Measurements from ENCODE around the gene DPP7. TPM values are rescaled to one million over a fixed set of nuclear protein-coding genes. Genes with fewer than 3 reads are reported as not detected.
"Not testable (repeated sequence)": the region's sequence is repeated elsewhere in the genome, so short reads cannot be mapped to it uniquely, and the experiment has no call there.

Gene DPP7
- polyA plus RNA-seq, 2 donors = 90.4 to 129 TPM

- Histone ChIP-seq H3K36me3 (ENCODE audit: control insufficient read depth in 2 of 2, insufficient read depth in 2 of 2, low read length in 1 of 2) (peaks cover 0 to 4% of the 10 kb centered on the region in 2 donors), H3K27me3 (ENCODE audit: control insufficient read depth in 1 of 2, insufficient read depth in 2 of 2, low read length in 2 of 2) (no peaks in the 10 kb centered on the region), H3K9me3 (ENCODE audit: control insufficient read depth in 2 of 2, insufficient read depth in 1 of 2, low read depth in 1 of 2, low read length in 1 of 2) (no peaks in the 10 kb centered on the region), H3K4me3 (ENCODE audit: low read depth in 1 of 2, low read length in 2 of 2) (no peak overlapping the region), H3K27ac (ENCODE audit: low read depth in 2 of 2, low read length in 1 of 2) (no peak overlapping the region), H3K4me1 (ENCODE audit: control insufficient read depth in 2 of 2, insufficient read depth in 2 of 2, low read length in 1 of 2) (peaks cover 3 to 26% of the 10 kb centered on the region in 2 donors)
- WGBS, 2 donors = 89% methylated on average over 26 of the region's 26 CpGs
Observed at GRCh38 chr9:137066096-137066861, 48.3 kb downstream of the DPP7 start.

GRCh38 chr9:137065336-137065967, 49.1 kb downstream of the DPP7 start:
- WGBS, 2 donors = 82 to 84% methylated on average over 23 of the region's 23 CpGs
- H3K27ac ChIP-seq (ENCODE audit: low read depth in 2 of 2, low read length in 1 of 2) = no peak overlapping the region
- peaks cover 0 to 23% of the 10 kb centered on the region in 2 donors for H3K4me1 ChIP-seq (ENCODE audit: control insufficient read depth in 2 of 2, insufficient read depth in 2 of 2, low read length in 1 of 2)

GRCh38 chr9:137064880-137065164, 49.7 kb downstream of the DPP7 start:
- 67 to 75% methylated on average over 11 to 12 of the region's 12 CpGs for WGBS, 2 donors
- H3K4me3 ChIP-seq (ENCODE audit: low read depth in 1 of 2, low read length in 2 of 2) = no peak overlapping the region
- H3K36me3 ChIP-seq (ENCODE audit: control insufficient read depth in 2 of 2, insufficient read depth in 2 of 2, low read length in 1 of 2) = peaks cover 0 to 4% of the 10 kb centered on the region in 2 donors
- no peak overlapping the region for H3K27ac ChIP-seq (ENCODE audit: low read depth in 2 of 2, low read length in 1 of 2)
- no peaks in the 10 kb centered on the region for H3K27me3 ChIP-seq (ENCODE audit: control insufficient read depth in 1 of 2, insufficient read depth in 2 of 2, low read length in 2 of 2)
- no peaks in the 10 kb centered on the region for H3K9me3 ChIP-seq (ENCODE audit: control insufficient read depth in 2 of 2, insufficient read depth in 1 of 2, low read depth in 1 of 2, low read length in 1 of 2)
- H3K4me1 ChIP-seq (ENCODE audit: control insufficient read depth in 2 of 2, insufficient read depth in 2 of 2, low read length in 1 of 2) = peaks cover 0 to 22% of the 10 kb centered on the region in 2 donors

More at GRCh38 chr9:137065336-137065967, 49.1 kb downstream of the DPP7 start:
- no peaks in the 10 kb centered on the region for H3K9me3 ChIP-seq (ENCODE audit: control insufficient read depth in 2 of 2, insufficient read depth in 1 of 2, low read depth in 1 of 2, low read length in 1 of 2)
- H3K4me3 ChIP-seq (ENCODE audit: low read depth in 1 of 2, low read length in 2 of 2) = no peak overlapping the region
- H3K36me3 ChIP-seq (ENCODE audit: control insufficient read depth in 2 of 2, insufficient read depth in 2 of 2, low read length in 1 of 2) = peaks cover 0 to 4% of the 10 kb centered on the region in 2 donors
- H3K27me3 ChIP-seq (ENCODE audit: control insufficient read depth in 1 of 2, insufficient read depth in 2 of 2, low read length in 2 of 2) = no peaks in the 10 kb centered on the region

GRCh38 chr9:137064027-137064879, 50.3 kb downstream of the DPP7 start:
- Histone ChIP-seq H3K4me3 (ENCODE audit: low read depth in 1 of 2, low read length in 2 of 2) (no peak overlapping the region), H3K27me3 (ENCODE audit: control insufficient read depth in 1 of 2, insufficient read depth in 2 of 2, low read length in 2 of 2) (no peaks in the 10 kb centered on the region), H3K36me3 (ENCODE audit: control insufficient read depth in 2 of 2, insufficient read depth in 2 of 2, low read length in 1 of 2) (peaks cover 0 to 4% of the 10 kb centered on the region in 2 donors), H3K4me1 (ENCODE audit: control insufficient read depth in 2 of 2, insufficient read depth in 2 of 2, low read length in 1 of 2) (peaks cover 0 to 16% of the 10 kb centered on the region in 2 donors), H3K9me3 (ENCODE audit: control insufficient read depth in 2 of 2, insufficient read depth in 1 of 2, low read depth in 1 of 2, low read length in 1 of 2) (no peaks in the 10 kb centered on the region), H3K27ac (ENCODE audit: low read depth in 2 of 2, low read length in 1 of 2) (no peak overlapping the region)
- whole genome bisulfite sequencing, 2 donors = 43 to 46% methylated on average over 50 to 55 of the region's 55 CpGs

- H3K4me1 ChIP-seq (ENCODE audit: control insufficient read depth in 2 of 2, insufficient read depth in 2 of 2, low read length in 1 of 2) = peaks cover 0 to 8% of the 10 kb centered on the region in 2 donors
- 82% methylated on average over 25 to 26 of the region's 26 CpGs for WGBS, 2 donors
- H3K4me3 ChIP-seq (ENCODE audit: low read depth in 1 of 2, low read length in 2 of 2) = no peak overlapping the region
- peaks cover 0 to 4% of the 10 kb centered on the region in 2 donors for H3K36me3 ChIP-seq (ENCODE audit: control insufficient read depth in 2 of 2, insufficient read depth in 2 of 2, low read length in 1 of 2)
- H3K27me3 ChIP-seq (ENCODE audit: control insufficient read depth in 1 of 2, insufficient read depth in 2 of 2, low read length in 2 of 2) = no peaks in the 10 kb centered on the region
- no peaks in the 10 kb centered on the region for H3K9me3 ChIP-seq (ENCODE audit: control insufficient read depth in 2 of 2, insufficient read depth in 1 of 2, low read depth in 1 of 2, low read length in 1 of 2)
- H3K27ac ChIP-seq (ENCODE audit: low read depth in 2 of 2, low read length in 1 of 2) = no peak overlapping the region
Observed at GRCh38 chr9:137063311-137064026, 51.1 kb downstream of the DPP7 start.

DNA sequence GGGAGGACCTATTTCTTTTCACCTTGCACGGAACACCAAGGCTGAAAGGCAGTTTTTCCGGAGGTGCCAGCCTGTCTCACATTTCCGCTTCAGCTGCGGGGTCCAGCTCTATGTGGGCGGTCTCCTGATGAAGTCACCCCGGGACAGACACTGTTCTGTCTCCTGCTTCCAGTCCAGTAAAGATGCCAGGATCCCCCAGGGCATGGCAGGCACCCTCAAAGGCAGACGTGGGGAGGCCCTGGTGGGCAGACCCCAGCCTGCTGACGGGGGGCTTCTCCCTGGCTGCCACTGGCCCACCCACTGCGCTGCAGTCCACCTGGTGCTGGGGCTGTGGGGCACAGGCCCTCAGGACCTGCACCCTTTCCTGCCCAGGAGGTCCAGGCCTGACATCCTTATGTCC, 51.7 kb downstream of the DPP7 start:
- H3K4me3 ChIP-seq (ENCODE audit: low read depth in 1 of 2, low read length in 2 of 2); H3K36me3 ChIP-seq (ENCODE audit: control insufficient read depth in 2 of 2, insufficient read depth in 2 of 2, low read length in 1 of 2): not testable (repeated sequence)
- 60 to 86% methylated on average over 4 to 9 of the region's 9 CpGs for WGBS, 2 donors

GRCh38 chr9:137062384-137062783, 52.1 kb downstream of the DPP7 start:
- 46 to 79% methylated on average over 15 of the region's 15 CpGs for WGBS, 2 donors

More for the DNA sequence above, 51.7 kb downstream of the DPP7 start:
- not testable (repeated sequence) for H3K27ac ChIP-seq (ENCODE audit: low read depth in 2 of 2, low read length in 1 of 2); H3K27me3 ChIP-seq (ENCODE audit: control insufficient read depth in 1 of 2, insufficient read depth in 2 of 2, low read length in 2 of 2); H3K4me1 ChIP-seq (ENCODE audit: control insufficient read depth in 2 of 2, insufficient read depth in 2 of 2, low read length in 1 of 2); H3K9me3 ChIP-seq (ENCODE audit: control insufficient read depth in 2 of 2, insufficient read depth in 1 of 2, low read depth in 1 of 2, low read length in 1 of 2)

More at GRCh38 chr9:137062384-137062783, 52.1 kb downstream of the DPP7 start:
- Histone ChIP-seq H3K36me3 (ENCODE audit: control insufficient read depth in 2 of 2, insufficient read depth in 2 of 2, low read length in 1 of 2) (peaks cover 0 to 4% of the 10 kb centered on the region in 2 donors), H3K27ac (ENCODE audit: low read depth in 2 of 2, low read length in 1 of 2) (no peak overlapping the region), H3K4me1 (ENCODE audit: control insufficient read depth in 2 of 2, insufficient read depth in 2 of 2, low read length in 1 of 2) (peaks cover 0 to 5% of the 10 kb centered on the region in 2 donors), H3K4me3 (ENCODE audit: low read depth in 1 of 2, low read length in 2 of 2) (no peak overlapping the region), H3K9me3 (ENCODE audit: control insufficient read depth in 2 of 2, insufficient read depth in 1 of 2, low read depth in 1 of 2, low read length in 1 of 2) (no peaks in the 10 kb centered on the region), H3K27me3 (ENCODE audit: control insufficient read depth in 1 of 2, insufficient read depth in 2 of 2, low read length in 2 of 2) (no peaks in the 10 kb centered on the region)
